ENCODE data around the gene CIT.

The CIT gene

DNA sequence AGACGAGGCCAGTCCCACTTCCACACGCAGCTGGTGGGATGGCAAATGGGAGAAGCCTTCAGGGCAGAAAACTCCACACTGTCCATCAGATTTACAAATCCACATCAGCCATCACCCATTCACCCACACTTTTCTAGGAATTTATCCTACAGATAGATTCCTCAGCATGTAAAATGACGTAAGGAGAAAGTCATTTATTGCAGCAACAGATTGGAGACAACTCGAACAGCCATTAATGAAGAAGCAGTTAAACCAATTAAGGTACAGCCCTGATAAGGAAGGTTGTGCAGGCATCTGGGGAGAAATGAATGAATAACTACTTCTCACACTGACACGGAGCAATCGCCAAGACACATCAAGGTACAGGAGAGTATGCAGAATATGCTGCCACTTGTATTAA is 183.0 kb downstream of the CIT start:
- DNase-seq (ENCODE audit: low read depth): no peak

DNA sequence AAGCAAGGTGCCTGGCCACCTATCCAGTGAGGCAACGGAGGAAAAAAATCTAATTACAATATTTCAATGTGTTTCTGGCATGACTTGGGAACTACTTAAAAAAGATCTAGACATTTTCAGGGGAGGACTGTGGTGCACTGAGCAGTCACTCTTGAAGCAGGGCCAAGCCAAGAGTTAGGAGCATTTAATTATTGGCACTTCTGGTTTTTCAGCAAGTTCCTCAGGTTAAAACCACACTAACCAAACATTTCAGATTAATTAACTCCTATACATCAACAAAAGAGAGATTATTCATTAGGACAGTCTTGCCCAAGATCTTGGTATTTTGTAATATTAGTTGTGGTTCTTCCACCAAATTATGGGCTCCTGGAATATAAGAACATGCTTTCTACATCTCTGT is 183.6 kb downstream of the CIT start:
- no peak for DNase-seq (ENCODE audit: low read depth)

DNA sequence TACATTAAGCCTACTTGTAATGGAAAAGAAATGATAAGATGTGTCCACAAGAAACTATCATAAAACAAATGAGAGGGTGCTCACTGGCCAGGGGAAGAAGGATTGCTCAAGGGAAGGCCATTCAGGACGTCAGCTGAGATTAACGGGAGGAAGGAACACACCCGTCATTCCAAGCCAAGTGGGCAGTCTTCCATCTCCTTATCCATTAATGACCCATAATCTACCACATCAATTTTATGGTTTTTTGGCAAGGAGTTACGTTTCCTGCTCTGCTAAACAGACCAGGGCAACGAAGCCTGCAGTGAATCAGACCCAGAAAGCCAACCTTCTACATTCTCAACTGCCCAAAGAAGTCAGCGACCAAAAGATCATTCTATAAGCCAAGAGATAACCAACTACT is 184.1 kb downstream of the CIT start:
- DNase-seq (ENCODE audit: low read depth): no peak

DNA sequence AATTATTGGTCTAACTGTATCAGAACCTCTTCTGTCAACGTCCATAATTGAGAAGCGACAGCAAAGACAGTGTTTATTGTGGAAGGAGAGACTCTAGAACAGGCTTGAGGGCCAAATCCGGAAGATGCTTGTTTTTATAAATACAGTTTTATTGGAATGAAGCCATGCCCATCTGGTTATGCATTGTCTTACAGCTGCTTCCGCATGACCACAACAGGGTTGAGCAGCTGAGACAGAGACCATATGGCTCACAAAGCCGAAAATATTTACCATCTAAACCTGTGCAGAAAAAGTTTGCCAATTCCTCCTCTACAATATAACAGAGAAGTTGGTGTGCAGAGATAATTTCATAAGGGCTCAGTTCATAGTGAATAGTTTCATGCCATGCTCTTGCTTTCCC is 184.7 kb downstream of the CIT start:
- DNase-seq (ENCODE audit: low read depth): no peak

DNA sequence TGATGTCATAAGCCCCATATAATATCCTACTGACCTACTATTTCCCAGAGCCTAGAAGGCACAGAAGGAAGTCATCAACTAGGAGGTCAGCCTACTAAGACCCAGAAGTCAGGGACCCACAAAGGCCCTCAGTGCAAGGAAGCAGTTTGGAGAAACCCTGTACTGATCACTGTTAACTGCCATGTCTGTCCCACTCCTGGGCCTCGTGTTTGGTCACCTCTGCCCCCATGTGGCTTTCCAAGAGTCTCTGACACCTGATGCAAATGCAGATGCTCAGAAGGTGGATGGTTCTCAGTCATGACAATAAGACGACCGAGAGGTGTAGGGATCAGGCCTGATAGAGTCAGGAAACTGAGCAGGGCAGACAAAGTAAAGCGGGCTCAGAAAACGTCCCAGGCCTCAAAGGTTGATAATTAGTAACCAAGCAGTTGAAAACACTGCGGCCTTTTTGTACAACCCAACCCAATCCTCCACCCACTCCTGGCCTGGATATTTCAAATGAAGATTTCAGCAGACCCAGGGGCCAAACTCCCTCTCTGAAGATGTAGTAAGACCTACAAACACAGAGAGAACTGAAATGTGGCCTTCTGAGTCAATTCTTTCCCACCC is 185.8 kb downstream of the CIT start:
- DNase-seq (ENCODE audit: low read depth): no peak

DNA sequence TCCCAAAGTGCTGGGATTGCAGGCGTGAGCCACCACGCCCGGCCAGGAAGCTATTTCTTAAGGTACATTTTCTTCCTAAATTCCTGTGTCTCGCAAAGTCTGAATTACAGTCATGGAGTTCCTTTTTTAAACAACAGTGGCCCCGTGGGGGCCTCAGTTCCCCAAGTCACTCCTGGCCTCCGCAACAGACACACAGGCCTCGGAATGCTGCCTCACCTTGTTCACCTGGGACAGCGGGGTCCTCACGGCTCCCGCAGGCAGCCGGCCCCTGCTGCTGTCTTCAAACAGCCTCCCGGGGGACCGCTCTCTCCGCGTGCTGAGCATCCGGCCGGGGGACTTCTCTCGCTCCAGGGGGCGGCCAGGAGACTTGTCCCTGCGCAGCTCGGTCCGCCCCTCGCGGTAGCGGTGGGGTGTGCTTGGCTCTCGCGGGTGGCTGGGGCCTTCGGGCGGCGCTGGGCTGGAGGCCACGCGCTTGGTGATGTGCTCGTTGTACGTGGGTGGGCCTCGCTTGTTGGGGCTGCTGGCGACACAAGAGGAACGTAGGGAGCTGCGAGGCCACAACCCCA is 187.1 kb downstream of the CIT start:
- DNase-seq (ENCODE audit: low read depth): no peak

DNA sequence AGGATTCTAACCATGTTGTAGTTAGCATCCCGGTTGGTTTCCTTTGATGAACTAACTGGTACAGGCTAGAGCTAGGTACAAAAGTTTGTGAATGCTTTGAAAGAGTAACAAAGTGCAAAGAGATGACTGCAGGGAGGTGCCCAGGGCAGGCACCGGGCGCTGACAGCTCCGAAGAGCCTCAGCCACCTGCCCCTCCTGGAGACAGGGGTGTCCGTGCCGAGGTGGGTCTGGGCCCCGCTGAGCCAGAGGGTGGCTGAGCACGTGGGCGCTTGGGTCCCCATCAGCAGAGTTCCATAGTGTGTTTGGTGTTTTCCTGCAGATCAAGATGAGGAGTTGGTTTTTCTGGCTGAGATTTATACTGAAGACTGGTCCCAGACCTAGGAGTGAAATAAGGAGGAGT is 189.2 kb downstream of the CIT start:
- no peak for DNase-seq (ENCODE audit: low read depth)

DNA sequence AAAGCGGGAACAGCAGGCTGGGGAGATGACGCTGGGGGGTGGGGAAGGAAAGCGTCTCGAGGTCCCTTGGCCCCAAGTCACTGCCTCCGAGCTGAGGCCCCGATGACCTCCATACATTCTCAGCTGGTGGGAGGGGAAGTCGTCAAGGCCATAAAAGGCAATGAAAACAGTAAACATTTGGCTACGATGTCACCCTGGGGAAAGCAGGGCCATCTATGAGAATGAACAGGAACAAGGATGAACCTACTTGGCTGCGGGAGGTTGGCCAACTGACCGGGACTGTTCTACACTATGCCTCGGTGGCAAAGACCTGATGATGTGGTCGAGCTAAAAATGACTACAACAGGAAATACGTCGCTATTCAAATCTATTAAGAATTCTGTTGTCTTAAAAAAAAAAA is 189.7 kb downstream of the CIT start:
- no peak for DNase-seq (ENCODE audit: low read depth)

DNA sequence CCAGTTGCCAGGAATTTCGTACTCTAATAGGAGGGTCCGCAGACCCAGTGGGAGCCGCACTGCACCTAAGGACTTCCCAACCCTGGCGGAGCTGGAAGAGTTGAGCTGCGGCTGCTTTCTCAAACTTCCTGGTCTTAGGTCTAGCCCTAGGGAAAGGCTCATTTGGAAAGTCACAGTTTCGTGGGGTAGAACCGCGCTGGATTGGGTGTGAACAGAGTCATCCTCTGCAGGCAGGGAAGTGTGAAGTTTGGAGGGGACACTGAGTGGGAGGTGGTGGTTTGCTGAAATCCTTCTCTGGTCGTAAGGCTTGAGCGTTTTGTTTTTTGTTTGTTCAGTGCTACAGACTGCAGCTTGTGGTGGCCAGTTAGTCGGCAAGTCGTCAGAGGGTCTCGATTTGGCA is 190.3 kb downstream of the CIT start:
- DNase-seq (ENCODE audit: low read depth): no peak

DNA sequence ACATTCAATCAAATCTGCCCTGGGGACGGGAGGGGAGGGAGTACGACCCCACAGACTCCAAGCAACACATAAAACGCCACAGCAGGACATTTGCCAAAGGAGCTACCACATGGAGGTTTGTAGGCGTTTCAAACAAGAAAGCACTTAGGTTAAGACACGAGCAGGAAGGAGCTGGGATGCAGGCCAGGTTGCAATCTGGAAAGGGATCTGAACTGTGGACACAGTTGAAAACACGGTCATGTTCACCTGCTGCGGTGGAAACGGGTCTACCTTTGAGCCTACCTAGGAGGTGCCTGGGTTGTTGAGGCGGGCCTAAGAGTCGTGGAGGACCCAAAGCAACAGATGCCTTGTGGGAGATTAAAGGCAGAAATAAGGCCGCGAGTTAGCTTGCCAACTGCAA is 190.8 kb downstream of the CIT start:
- no peak for DNase-seq (ENCODE audit: low read depth)

DNA sequence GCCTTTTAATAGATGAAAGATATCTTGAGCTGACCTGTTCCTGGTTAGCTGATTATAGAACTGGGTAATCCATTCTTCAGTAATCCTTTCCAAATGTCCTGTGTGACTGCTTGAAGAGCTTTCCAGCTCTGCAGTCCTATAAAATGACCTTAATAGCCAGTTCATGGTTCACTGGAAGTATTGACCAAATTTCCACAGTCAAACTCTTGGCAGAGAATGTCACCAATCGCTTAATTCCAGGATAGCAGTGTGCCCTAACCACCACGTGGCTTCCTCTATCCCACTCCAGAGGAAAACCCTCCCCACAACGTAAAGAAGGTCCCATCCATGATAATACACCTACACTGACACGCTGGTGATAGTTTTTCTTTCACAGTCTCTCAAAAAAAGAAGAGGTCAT is 191.7 kb downstream of the CIT start:
- no peak for DNase-seq (ENCODE audit: low read depth)

DNA sequence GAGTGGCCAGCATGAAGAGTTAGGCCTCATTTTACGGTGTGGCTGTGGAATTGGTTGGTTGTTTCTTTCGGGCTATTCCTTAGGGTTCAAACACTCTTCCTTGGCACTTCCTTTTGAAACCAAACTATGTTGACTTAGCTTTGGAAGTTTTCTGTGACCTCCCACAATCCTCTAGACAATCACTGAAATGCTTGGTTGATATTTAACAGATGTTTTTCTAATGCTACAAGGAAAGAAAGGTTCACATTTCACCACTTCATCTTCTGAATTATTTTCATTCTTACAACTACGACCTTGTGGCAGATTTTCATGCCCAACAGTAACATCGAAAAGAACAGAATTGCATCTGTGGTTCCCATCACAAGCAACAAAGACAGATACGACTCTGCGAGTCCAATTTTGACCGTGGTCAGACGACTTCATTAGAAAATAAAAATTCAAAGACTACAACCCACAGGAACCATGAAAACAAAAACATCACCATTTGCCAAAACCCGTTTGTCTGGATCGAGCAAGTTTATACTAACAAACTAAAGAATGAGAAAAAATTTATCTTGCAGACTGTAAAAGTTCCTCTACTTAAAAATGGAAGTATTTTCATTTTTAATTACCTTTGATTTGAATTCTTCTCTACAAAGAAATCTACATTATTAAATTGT is 192.3 kb downstream of the CIT start:
- no peak for DNase-seq (ENCODE audit: low read depth)

DNA sequence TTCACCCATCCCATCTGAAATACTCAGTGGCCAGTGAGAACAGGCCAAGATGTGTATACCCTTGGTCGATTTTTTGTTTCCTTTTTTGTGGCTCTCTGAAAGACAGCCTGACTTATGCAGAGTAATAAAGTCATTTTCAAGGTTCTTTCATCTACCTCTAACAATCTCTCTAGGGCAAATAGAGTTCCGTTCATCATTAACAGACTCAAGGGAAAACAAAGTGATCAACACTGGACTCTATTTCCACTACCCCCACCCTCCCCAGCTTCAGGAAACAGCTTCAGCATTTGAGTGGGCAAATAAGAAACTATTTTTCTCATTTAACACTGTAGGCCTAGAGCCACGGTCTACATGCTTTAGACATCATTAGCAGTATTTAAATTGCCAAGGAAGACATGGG is 193.3 kb downstream of the CIT start:
- DNase-seq (ENCODE audit: low read depth): no peak

DNA sequence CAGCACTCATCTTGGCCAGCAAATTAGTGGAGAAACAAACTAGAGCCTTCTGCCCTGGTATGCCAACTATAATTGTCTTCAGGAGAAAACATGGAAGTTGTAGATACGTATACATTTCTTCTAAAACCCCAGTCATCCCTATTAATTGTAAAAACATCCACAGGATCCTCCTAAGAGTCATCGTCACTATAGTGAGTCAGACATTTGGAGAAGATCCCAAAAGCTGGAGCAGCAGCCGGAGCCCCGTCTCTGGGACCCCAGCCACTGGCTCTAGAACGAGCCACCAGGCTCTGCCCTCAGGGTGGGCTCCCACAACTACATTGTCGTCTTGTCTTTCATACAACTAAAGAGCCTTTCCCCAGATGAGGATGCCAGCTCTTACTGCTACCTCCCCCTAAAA is 193.7 kb downstream of the CIT start:
- DNase-seq (ENCODE audit: low read depth): no peak

DNA sequence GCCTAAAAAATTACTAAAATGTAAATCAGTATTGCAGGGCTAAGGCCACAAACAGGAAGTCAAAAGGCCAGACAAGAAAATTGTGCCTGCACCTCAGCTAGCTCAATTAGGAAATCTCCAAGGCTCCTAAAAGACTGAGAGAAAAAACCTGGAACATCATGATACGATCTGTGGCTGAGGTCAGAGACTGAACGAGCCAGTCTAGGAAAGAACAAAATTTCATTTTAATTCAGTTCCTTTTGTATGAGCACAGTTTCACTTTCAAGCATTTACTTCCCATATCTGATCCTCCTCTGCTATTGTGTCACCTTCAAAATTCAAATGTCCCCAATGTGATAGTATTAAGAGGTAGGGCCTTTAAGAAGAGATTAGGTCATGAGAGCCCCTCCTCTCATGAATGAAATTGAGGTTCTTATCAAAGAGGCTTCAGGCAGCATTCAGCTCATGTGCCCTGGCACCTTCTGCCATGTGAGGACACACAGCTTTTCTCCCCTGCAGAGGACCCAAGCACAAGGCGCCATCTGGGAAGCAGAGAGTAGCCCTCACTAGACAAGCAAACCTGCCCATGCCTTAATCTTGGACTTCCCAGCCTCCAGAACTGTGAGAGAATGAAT is 194.4 kb downstream of the CIT start:
- DNase-seq (ENCODE audit: low read depth): no peak

DNA sequence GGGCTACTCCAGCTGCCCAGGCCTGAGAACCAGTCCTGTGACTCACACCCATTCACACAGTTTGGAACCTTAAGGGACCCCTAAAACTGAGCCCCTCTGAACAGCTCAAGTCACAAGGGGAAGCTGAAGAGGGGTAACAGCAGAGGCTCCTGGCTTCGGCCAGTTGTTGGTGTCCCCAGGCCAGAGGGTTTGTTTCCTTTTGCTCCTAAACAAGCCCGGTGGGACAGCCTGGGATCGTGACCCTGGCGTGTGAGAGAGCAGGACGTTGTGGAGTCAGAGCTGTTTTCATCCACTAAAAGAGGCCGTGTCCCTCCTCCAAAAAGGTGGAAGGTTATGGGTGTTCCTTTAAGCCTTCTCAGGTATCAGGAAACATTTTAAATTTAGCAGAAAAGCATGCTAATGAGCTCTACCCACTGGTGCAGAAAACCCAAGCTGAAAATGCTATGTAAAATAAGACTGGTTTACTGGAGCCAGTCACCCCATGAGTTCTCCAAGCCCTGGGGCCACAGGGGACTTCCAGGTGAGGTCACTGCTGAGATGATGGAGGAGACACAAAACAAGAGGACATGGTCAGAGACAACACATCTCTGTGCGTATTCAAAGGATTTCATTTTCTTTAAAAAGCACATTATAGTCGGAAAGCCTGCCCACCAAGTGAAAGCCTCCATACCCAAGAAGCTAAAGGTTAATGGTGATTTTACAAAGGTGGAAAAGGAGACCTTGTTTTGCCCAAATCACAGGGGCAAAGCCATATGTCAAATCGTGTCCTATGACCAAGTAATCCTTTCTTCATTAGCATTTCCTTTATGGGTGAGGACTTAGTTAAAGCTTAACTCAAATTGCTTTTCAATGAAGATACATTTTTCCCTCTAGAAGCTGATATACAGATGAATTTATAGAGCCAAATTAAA is 195.1 kb downstream of the CIT start:
- no peak for DNase-seq (ENCODE audit: low read depth)

DNA sequence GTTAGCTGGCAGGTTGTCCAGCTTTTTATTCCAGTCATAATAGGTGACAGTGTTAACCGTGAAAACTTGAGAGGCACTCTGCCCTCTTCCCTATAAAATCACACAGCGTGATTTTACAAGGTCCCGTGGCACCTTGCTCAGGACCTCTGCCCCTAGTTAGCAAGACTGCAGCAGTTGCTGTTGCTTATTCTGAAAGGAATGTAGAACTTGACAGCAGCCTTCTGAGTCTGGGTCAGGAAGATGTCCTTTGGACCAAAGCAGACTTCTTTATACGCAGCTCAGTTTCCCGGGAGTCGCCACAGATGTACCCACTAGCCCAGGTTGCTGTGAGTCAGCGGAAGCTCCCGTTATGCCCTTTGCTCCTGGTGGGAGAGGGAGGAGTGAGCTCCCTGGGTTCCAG is 196.0 kb downstream of the CIT start:
- DNase-seq (ENCODE audit: low read depth): no peak

DNA sequence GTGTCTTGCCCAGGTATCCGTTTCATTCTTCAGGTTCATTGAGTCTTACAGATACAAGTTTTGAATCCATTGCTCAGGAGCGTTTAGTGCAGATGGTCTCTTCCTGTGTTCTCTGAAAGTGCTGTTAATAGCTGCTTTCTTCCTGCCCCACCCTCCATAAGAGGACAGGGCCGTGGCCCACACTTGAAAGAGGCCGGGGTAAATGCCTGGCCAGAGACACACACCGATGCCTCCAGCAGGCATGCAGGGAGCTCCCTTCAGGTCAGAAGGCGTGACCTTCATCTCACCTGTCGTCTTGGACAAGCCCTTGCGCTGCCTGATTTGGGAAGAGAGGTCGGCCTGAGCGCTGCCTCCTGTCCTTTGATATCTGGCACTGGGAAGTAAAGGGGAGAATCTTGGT is 197.6 kb downstream of the CIT start:
- no peak for DNase-seq (ENCODE audit: low read depth)

DNA sequence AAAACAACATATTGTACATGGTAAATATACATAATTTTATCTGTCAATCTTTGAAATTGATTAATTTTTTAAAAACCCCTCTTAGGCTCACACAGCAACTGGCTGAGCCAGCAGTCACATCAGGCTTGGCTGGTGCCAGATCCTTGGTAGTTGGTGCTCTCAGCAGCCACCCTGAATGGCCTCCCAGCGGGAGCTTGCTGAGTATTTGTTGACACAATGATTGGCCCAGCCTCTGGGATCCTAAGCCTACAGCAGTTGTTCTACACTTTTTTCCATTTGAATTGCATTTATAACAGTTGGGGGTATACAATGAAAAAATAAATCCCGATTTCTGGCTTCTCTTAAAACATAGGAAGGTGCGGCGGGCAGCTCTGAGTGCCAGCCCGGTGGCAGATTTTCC is 198.0 kb downstream of the CIT start:
- no peak for DNase-seq (ENCODE audit: low read depth)

DNA sequence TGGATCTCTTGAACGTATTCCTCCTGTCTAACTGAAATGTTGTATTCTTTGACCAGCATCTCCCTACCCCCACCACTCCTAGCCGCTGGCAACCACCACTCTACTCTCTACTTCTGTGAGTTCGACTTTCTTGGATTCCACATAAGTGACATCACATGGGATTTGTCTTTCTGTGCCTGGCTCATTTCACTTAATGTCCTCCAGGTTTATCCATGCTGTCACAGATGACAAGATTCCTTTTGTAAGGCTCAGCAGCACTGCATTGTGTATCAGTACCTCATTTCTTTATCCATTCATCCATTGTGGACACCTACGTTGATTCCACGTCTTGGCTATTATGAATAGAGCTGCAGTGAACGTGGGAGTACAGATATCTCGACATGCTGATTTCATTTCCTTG is 198.7 kb downstream of the CIT start:
- DNase-seq (ENCODE audit: low read depth): no peak

DNA sequence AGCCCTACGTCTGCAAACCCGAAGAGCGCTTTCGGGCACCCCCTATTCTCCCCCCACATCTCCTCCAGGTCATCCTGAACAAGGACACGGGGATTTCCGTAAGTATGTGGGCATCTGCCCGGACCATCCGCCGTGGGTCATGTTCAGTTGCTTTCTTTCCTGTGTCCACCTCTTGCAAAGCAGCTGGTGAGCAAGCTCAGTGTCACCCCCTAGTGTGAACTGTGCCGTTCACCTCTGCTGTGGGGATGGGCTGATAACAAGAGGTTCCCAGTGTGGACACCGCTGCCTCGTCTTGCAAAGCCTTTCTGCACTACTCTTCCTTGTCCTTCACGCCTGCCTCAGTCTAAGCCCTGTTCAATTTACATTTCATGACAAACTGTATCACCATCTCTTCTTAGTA is 200.5 kb downstream of the CIT start:
- no peak for DNase-seq (ENCODE audit: low read depth)

DNA sequence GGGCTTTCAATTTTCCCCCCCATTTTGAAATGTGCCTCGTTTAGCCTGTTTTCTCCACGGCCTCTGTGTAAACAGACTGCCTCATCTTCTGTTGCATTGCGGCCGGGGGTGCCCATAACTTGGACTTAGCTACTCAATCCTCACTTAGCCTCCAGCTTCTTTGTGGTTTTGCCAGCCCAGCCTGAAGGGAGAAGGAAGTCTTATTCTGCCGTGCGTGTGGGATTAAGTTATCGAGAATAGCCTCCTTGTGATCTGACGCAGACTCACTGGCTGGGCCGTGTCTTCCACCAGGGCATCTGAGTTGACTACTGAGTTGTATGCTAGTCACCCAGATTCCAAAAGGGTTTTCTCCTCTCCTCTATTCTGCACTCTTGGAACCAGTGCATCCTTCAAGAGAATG is 201.1 kb downstream of the CIT start:
- DNase-seq (ENCODE audit: low read depth): no peak

DNA sequence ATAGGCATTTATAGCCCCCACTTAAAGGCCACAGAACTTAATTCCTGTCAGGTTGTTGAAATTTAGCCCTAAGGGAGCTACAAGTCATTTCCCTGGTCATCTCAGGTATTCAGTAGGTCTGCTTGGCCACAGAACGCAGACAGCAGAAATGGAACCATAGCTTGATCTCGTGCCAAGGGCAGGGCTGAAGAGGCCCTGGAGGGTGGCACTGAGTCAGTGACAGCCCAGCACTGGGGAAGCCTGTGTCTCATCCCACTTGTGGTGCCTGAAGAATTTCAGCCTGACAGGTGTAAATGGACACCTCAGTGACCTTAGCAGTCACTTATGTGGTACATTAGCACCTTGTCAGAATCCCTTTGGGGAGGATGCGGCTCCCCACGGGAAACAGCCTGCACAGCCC is 202.6 kb downstream of the CIT start:
- no peak for DNase-seq (ENCODE audit: low read depth)
